Progenitor cell of endocrine pancreas (in vitro differentiated cells): ENCODE results near the gene MTFP1. TPM values are rescaled to one million over a fixed set of nuclear protein-coding genes. Genes with fewer than 3 reads are reported as not detected.

Experiments
- DNase-seq: peaks from one replicate; pipeline ENCODE4 v3.0.0; 2021; ENCODE audit warnings: low spot score; ENCODE audit not compliant: unreplicated experiment
- H3K27ac Mint-ChIP-seq: 2 replicates; pipeline ENCODE4 v1.8.0; 2021; ENCODE audit warnings: mild to moderate bottlenecking, moderate library complexity, mixed read lengths
- H3K27me3 Mint-ChIP-seq: 2 replicates; pipeline ENCODE4 v1.8.0; 2021; ENCODE audit warnings: mixed read lengths
- H3K36me3 Mint-ChIP-seq: 2 replicates; pipeline ENCODE4 v1.8.0; 2022; ENCODE audit warnings: mixed read lengths; ENCODE audit not compliant: insufficient read depth
- H3K4me1 Mint-ChIP-seq: 2 replicates; pipeline ENCODE4 v1.8.0; 2021; ENCODE audit warnings: low read depth, mixed read lengths
- H3K4me3 Mint-ChIP-seq: 2 replicates; pipeline ENCODE4 v1.8.0; 2021; ENCODE audit warnings: low read depth, mild to moderate bottlenecking, moderate library complexity, mixed read lengths
- H3K9me3 Mint-ChIP-seq: 2 replicates; pipeline ENCODE4 v1.8.0; 2021; ENCODE audit warnings: low read depth, mixed read lengths
- total RNA-seq: library from RNA; stranded (reverse); gene quantifications from 2 replicates; pipeline ENCODE4 v1.2.1, GENCODE V29; 2021
- TF ChIP-seq, protein P1 (sequence below): fragments of 200-600 bp; sonication (generic); IDR thresholded peaks from one replicate; pipeline ENCODE4 v1.5.0; 2021; ENCODE audit warnings: antibody characterized with exemption, mild to moderate bottlenecking; ENCODE audit not compliant: unreplicated experiment

MTFP1 gene
- total RNA-seq, 1 donor from 2014 or later, result 16.6 TPM

DNA sequence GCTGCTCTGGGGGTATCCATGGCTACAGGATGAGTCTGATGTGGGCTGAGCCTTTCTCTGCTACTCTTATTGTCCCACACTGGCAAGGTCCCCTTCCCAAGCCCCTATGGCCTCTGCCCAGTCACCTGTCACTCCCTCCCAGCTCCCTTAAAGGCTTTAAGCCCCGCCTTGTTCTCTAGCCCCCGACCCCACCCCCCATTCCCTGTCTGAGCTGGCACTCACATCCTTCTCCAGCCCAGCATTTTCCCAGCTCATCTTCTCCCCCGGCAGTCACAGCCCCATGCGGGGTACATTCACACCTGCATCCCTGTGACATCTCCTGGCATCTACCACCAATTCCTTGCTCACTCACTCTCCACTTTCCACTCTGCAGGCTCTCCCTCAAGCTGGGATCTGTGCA lies 4.3 kb downstream of the MTFP1 start:
- no peaks in the 10 kb centered on the region for H3K9me3 Mint-ChIP-seq
- H3K27me3 Mint-ChIP-seq, result no peaks in the 10 kb centered on the region
- H3K36me3 Mint-ChIP-seq, result peaks cover 1% of the 10 kb centered on the region
- no peak overlapping the region for H3K4me3 Mint-ChIP-seq
- TF ChIP-seq, protein P1, sequence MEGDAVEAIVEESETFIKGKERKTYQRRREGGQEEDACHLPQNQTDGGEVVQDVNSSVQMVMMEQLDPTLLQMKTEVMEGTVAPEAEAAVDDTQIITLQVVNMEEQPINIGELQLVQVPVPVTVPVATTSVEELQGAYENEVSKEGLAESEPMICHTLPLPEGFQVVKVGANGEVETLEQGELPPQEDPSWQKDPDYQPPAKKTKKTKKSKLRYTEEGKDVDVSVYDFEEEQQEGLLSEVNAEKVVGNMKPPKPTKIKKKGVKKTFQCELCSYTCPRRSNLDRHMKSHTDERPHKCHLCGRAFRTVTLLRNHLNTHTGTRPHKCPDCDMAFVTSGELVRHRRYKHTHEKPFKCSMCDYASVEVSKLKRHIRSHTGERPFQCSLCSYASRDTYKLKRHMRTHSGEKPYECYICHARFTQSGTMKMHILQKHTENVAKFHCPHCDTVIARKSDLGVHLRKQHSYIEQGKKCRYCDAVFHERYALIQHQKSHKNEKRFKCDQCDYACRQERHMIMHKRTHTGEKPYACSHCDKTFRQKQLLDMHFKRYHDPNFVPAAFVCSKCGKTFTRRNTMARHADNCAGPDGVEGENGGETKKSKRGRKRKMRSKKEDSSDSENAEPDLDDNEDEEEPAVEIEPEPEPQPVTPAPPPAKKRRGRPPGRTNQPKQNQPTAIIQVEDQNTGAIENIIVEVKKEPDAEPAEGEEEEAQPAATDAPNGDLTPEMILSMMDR, result no peak
- peaks cover 5% of the 10 kb centered on the region for H3K4me1 Mint-ChIP-seq
- no peak overlapping the region for H3K27ac Mint-ChIP-seq
- DNase-seq, result no peak

DNA sequence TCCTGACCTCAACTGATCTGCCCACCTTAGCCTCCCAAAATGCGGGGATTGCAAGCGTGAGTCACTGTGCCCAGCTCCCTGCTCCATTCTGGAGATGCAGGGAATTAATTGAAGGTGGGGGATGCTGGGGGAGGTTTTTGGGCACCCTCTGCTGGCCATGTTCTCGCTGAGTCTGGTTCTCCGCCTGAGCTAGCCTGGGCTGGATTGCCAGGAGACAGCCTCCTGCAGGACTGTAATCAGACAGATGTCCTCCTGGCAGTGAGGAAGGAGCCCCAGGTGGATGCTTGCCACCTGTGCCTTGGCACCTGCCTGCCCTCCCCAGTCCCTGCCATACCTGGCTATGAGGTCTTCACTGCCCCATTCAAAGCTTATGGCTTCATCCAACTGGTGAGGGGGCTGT lies 5.4 kb downstream of the MTFP1 start:
- no peak for DNase-seq
- H3K4me1 Mint-ChIP-seq, result peaks cover 2% of the 10 kb centered on the region
- H3K27ac Mint-ChIP-seq, result no peak overlapping the region
- H3K4me3 Mint-ChIP-seq, result no peak overlapping the region
- no peaks in the 10 kb centered on the region for H3K9me3 Mint-ChIP-seq
- TF ChIP-seq, protein P1, result no peak
- no peaks in the 10 kb centered on the region for H3K27me3 Mint-ChIP-seq
- peaks cover 1% of the 10 kb centered on the region for H3K36me3 Mint-ChIP-seq

DNA sequence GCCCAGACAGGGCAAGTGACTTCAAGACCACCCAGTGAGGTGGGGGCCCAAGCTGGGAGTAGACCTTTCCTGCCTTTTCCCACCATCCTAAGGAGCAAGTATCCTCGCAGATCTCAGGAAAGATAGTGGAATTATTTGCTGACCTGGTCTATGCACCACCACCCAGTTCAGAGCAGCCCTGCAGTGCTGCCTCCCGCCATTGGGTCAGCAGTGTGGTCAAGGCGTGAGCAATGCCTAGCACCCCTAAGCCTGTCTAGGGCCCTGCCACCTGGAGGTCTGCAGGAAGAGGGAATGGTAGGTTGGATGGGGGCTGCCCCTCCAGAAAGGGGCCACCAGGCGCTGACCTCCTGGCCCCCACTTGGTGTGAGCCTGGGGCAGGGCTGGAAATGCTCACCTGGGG lies 6.5 kb downstream of the MTFP1 start:
- Mint-ChIP-seq H3K9me3 (no peaks in the 10 kb centered on the region), H3K4me1 (peaks cover 2% of the 10 kb centered on the region), H3K36me3 (peaks cover 1% of the 10 kb centered on the region), H3K27me3 (no peaks in the 10 kb centered on the region), H3K4me3 (no peak overlapping the region), H3K27ac (no peak overlapping the region)
- TF ChIP-seq, protein P1, result no peak
- no peak for DNase-seq

DNA sequence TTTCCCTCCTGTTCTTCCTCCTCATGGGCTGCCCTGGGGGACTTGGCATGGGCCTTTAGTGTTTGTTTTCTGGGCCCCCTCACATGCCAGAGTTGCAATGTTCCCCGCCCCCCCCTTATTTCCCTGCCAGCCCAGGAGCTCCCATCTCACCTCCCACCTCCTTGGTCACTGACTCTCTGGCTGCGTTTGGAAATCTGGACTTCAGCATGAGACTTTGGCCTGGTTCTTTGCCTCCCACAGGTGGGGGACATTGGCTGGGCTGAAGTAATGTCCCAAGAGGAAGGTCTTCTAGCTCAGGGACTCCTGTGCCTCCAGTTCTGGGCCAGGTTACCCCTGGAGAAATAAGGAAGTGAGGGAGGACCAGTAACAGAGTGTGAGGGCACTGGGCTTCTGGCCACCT lies 7.0 kb downstream of the MTFP1 start:
- peaks cover 6% of the 10 kb centered on the region for H3K4me1 Mint-ChIP-seq
- no peaks in the 10 kb centered on the region for H3K9me3 Mint-ChIP-seq
- TF ChIP-seq, protein P1, result no peak
- H3K27me3 Mint-ChIP-seq, result no peaks in the 10 kb centered on the region
- DNase-seq, result no peak
- H3K36me3 Mint-ChIP-seq, result peaks cover 1% of the 10 kb centered on the region
- H3K27ac Mint-ChIP-seq, result no peak overlapping the region
- H3K4me3 Mint-ChIP-seq, result no peak overlapping the region

DNA sequence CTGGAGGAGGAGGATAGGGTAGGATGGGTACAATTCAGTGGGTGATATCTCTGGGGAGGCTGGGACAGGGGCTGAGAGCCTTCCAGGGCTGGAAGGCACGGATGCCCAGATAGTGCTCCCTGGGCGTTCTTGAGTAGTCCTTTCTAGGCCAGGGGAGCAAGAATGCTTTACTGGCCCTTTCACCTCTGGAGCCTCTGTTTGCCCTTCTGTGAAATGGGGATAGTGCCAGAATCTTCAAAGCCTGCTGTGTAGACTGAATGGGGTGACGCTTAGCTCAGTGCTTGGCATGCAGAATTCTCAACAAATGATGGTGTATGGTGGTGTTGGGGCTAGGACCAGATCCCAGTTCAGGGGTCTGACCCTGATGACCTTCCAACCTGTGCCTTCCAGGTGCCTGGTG lies 7.7 kb downstream of the MTFP1 start:
- Mint-ChIP-seq H3K4me1 (peaks cover 12% of the 10 kb centered on the region), H3K36me3 (no peaks in the 10 kb centered on the region), H3K4me3 (no peak overlapping the region), H3K9me3 (no peaks in the 10 kb centered on the region), H3K27ac (no peak overlapping the region), H3K27me3 (no peaks in the 10 kb centered on the region)
- TF ChIP-seq, protein P1, result no peak
- no peak for DNase-seq
